OCI-LY3 (cell line): ENCODE results near the gene PAM.

Experiments used
- CTCF ChIP-seq: fragments of 200-600, 300-600 bp; sonication (generic); IDR thresholded peaks from 2 replicates; pipeline ENCODE4 v1.5.1; 2014; ENCODE audit warnings: antibody characterized with exemption, low read length, low read depth
- EZH2phosphoT487 ChIP-seq: fragments of 200-600 bp; shearing (Covaris generic); IDR thresholded peaks from 2 replicates; pipeline ENCODE4 v1.6.1; 2018; ENCODE audit warnings: antibody characterized with exemption, mixed run types, low read depth

DNA sequence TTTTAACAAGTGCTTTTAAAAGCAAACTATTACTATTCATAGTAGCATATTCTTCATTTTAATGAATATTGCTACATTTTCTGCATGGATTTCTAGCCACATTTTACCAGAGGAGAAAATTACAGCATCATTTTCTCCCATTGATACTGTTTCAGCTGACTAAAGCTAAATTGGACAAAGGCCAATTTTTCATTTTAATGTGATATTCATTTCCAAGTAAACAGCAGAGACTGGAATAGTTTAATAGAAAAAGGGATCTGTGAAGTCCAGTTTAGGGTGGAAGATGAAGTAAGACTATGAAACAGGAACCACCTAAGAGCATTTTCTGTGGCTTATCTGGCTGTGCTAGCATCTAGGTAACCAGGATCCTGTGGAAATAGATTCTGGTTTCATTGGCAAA, 236.7 kb downstream of the PAM start:
- TF ChIP-seq CTCF (no peak), EZH2phosphoT487 (no peak)
